Stimulated activated CD4-positive, alpha-beta T cell treated with anti-CD3 and anti-CD28 coated beads, Interleukin-4, amount 100 ng/mL, for 24 hours (primary cell): ENCODE measurements around the gene TNFSF8.

ENCODE experiments used
- DNase-seq: peaks from one replicate; pipeline ENCODE4 v3.0.0-alpha.2; 2020

The TNFSF8 gene, protein sequence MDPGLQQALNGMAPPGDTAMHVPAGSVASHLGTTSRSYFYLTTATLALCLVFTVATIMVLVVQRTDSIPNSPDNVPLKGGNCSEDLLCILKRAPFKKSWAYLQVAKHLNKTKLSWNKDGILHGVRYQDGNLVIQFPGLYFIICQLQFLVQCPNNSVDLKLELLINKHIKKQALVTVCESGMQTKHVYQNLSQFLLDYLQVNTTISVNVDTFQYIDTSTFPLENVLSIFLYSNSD

DNA sequence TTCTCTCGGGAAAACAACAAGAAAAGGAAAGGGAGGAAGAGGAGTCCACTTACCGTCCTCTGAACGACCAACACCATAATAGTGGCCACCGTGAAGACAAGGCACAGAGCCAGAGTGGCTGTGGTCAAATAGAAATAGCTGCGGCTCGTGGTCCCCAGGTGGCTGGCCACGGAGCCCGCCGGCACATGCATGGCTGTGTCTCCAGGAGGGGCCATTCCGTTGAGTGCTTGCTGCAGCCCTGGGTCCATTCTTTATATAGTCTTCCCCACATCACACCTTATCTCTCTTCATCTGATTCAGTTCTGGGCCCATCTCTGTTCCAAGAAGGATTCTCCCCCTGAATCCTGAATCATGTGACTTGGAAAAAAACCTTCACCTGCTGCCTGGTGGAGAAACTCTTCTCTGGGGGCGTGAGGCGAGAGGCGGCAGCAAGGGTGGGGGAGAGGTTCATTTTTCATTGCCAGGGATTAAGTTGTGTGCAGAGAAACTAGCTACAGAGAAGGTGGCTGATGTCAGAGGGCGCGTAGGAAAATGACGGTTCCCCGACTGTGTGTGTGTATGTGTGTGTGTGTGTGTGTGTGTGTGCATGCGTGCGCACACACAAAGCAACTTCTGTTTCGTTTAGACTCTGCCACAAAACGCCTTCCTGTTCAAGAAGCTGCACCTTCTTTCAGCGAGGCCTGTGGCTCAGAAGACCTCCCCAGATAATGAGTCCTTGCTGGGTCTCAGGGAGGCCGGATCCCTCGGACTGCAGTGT lies at the start of gene TNFSF8:
Gene TNFSF8, minus strand, starts transcription at position 536 of the 757 bp plus-strand sequence. Its CDS starts 288 bp downstream, at position 248.
- peak; percentile 75 for DNase-seq

DNA sequence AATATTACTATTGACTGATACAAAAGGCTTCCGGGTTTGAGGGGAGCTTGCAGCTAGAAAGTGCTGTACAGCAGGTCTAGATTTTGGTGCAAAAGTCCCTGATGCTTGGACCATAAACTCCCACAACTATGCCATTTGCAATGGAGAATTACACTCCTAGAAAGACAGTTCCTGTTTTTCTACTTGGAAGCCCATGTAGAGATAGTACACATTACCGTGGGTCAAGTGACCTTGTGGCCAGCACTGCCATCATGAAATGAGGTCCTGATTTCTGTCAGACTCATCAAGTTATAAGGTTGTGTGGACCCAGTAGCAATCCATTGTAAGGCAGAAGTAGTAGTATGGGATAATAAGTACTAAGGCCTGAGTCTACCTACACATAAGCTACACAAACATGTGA lies 42.8 kb upstream of the TNFSF8 start:
- DNase-seq = no peak

DNA sequence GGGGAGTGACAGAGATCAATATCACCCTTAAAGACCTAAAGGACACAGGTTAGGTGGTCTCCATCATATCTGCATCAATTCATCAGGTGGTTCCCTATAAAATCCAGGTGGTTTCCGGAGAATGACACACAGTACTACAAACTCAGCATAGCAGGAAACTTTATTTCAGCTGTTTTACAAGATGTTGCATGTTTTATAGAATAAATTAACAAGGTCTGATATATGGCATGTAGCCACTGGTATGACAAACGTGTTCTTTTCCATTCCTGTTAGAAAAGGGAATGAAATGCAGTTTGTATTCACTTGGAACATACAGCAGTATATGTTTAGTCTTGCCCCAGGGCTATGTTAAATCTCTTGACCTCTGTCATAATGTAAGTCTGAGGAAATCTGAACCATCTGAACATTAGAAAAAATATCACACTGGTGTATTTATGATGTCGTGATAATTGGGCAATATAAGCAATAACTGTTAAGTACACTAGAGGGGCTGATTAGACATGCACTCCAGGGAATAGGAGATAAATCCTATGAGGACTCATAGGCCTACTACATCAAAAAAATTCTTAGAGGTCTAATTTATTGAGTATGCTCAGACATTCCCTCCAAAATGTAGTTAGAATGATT lies 42.2 kb upstream of the TNFSF8 start:
- DNase-seq = no peak

DNA sequence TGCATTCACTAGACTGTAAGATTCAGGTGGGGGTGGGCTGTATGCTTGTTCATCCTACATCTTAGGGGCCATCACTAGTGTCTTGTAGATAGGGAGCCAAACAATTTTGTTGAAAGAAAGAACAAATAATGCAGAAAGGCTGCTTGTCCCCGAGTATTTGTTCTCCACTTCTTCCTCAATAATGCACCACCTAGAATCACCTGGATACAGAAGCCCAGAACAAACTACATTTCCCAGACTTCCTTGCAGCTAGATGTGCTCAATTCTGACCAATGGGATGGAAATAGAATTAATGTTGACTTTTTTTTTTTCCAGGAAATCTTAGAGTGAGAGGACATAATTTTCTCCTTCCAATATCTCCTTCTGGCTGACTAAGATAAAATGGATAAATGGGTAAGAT lies 38.9 kb upstream of the TNFSF8 start:
- no peak for DNase-seq

DNA sequence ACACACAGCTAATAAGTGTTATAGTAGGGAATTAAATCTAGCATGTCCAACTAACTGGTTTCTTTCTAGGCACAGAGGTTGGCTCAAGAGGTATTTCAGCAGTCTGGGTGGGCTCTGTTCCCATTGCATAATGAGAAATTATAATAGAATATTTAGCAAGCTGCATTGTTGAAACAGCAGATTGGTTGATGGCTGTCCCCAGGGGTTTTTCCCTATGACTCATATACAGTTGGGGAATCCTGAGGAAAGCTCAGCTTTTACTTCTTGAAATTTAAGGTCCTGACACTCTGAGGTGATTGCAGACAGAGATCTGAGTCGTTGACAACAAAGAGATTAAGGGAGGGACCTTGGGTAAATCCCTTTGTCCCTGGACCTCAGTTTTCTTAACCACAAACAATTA lies 38.3 kb upstream of the TNFSF8 start:
- DNase-seq = peak; percentile 19

DNA sequence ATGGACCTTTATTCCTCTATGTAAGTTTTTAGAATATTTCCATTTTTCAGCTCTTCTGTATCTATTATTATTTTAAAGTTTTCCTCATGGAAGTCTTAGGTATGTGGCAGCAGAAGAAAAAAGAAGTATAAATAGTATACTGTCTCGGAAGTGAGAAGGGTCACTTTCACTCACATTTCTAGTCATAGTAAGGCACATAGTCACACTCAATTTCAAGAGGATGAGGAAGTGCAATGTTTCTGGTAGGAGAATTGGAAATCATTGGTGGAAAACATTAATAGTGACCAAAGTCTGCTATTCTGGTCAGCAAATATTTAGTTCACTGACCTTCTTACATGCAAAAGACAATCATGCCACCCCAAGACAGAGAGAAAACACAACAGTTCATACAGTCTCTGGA lies 35.2 kb upstream of the TNFSF8 start:
- DNase-seq = no peak

DNA sequence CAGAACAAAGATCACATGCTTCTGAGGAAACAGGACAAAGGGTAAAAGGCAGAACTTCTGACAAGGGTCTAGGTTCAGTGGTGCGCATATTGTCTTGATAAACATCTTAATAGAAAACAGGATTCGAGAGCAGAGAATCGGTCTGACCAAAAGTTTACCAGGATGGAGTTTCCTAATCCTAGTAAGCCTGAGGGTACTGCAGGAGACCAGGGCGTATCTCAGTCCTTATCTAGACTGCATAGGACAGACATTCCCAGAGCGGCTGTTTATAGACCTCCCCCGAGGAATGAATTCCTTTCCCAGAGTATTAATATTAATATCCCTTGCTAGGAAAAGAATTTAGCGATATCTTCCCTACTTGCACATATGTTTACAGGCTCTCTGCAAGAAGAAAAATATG lies 32.4 kb upstream of the TNFSF8 start:
- DNase-seq = no peak

DNA sequence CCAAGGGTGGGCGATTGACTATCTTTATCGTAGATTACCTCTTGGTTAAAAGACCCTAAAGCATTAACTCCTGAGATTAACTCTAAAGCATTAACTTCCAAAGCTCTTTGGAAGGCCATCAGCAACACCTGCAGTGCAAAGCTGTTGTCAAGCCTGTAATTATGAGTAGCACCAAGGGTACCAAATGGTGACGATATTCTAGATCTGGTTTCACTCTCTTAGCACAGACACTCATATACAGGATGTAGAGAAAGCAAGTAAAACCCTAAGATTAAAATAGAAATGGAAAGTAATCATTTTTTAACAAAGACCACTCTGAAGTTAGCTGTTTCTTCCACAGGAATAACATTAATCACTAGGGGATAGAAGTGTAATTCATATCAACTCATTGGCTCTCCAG lies 29.9 kb upstream of the TNFSF8 start:
- no peak for DNase-seq

DNA sequence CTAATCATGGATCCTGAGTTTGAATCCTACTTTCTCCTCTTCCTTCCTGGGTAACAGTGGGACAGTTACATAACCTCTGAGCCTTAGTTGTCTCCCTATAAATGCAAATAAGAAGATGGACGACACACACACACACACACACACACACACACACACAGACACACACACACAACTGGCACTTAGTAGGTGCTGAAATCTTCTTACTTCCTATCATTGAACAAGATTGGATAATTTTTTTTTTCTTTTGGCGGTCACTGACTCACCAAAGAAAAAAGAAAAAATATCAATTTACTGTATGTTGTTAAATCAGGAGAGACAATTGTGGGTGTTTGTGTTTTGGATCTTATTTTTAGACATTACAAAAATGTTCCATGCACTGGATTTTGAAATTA lies 28.4 kb upstream of the TNFSF8 start:
- no peak for DNase-seq

DNA sequence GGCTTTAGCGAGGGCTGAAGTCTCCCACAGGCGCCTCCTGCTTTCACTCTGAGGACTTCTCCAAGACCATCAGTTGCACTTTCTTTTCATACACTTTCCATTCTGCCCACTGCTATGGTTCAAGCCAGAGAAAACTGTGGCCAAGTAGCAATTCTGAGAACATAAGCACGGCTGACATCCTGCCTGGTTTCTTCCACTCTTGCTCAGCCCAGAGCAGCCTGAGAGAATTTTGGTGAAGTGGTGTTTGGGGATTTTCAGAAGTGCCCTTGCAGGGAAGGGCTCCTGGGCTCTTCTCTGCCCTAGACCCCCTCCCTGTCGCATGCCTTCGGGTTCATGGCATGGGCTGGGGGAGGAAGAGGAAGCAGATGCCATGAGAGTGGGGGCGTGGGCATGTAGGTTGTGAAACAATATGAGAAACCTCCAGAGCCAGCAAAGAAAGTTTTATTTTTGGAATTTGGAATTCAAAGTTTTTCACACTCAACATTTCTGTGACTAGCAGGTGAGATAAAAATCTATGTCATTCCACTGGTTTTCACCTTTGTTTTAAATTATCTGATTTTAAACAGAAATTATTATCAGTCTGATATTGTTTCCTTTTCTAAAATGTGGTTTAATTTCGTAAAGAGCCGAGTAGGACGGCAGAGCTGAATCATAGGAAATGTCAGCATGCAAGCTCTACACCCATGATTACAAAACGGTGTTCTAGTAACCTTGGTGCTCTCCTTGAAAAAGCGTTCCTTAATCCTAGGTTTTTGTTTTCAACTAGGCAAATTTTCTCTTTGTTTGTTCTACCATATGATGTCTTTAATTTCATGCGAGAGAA lies 27.8 kb upstream of the TNFSF8 start:
- peak; percentile 61 for DNase-seq

DNA sequence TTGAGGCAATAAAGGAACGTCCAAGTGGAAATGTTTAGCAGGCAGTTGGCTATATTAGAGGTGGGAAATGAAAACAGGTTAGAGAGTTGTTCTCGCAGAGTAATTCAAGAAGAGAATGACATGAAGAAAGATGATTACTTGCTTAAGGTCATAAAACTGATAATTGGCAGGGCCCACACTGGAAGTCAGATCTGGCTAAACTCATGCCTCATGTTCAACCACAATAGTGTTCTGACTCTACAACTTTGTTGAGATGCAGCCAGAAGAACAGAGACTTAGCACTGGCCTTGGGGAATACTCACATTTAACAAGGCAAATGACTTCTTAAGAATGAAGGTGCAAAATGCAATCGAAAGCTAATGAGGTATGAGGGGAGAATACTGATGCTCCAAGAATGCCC lies 27.2 kb upstream of the TNFSF8 start:
- DNase-seq = peak; percentile 11

DNA sequence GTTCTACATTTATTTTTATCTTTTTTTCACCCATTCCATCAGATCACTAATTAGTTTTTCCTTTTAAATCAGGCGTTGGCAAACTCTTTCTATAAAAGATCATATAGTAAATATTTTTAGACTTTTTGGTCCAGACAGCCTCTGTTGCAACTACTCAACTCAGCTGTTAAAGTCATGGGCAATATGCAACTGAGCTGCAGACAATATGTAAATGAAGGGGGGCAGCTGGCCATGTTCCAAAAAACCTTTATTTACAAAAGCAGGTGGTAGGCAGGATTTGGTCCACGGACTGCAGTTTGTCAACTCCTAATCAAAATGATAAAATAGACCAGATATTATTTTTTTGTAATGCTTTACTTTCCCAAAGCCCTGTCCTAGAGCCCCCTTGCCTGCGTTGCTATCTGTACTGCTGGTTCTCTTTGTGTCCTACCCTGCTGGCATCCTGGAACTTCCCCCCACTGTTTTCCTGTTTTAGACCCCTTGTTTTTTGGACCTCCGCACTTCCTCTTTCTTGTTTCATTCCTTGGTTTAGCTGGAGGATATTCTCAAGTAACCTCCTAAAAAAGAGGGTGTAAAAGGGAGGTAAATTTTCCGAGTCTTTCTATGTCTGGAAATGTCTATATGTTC lies 24.7 kb upstream of the TNFSF8 start:
- no peak for DNase-seq

DNA sequence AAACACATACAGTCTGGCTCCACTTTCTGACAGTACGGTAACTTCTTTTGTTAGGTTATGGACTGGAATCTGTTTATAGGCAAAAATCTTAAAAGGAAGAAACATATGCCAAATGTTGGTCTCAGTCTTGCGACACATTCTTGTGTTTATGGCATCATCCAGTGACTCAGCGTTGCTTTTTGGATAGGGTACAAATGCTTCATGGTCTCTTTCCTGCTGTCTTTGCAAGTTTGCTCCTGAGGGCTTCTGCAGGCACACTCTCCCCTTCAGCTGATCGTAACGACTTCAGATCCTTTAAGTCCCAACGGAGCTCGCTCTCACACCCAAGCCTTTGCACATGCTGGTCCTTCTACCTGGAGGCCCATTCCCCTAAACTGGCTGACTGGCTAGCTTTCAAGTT lies 23.6 kb upstream of the TNFSF8 start:
- no peak for DNase-seq

DNA sequence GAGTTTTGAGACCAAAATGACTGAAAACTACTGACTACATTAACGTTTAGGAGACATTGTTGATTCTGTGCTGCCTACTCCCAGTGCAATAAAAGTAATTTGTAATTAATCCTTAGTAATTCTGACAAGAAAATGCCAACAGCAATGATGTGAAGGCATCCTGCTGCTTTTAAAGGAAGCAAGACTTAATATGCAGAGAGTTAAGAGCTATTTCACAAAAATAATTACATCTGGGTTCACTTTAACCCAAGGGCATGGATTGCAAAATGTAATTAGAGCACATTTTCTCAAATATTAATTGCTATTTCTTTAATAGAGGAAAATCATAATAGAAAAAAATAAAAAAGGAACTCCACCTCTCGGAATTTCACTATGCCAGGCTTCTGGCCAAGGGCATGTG lies 22.7 kb upstream of the TNFSF8 start:
- no peak for DNase-seq

DNA sequence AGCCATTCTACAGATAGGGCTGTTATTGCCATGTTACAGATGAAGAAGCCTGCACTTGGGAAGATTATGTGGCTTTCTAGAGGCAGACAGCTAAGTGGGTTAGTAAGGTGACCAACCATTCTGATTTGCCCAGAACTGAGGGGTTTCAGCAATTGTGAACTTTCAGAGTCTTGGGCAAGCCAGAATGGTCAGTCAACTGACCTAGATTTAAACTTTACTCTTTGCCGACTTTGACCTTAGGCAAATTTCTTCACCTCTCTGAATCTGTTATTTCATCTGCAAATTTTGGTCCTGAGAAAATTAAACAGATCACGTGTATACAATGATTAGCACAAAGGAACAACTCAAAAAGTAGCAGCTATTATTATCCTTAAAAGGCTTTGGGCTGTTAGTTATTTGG lies 20.4 kb upstream of the TNFSF8 start:
- DNase-seq = no peak

DNA sequence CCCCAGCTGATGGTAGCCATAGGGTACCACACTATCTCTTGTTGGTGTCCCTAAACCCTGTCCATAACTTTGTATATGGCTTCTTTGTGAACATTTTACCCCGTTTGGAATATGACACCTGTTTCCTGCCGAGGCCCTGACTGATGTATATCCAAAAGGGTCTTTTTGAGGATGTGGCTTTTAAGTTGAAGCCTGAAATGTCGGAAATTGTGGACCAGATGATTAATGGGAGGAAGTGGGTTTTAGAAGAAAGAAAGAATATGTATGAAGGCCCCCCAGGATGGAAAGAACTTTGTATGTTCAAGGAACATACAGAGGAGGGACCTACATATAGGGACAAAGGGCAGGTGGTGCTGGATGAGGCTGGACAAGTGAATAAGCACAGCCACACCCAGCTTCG lies 16.7 kb upstream of the TNFSF8 start:
- no peak for DNase-seq

DNA sequence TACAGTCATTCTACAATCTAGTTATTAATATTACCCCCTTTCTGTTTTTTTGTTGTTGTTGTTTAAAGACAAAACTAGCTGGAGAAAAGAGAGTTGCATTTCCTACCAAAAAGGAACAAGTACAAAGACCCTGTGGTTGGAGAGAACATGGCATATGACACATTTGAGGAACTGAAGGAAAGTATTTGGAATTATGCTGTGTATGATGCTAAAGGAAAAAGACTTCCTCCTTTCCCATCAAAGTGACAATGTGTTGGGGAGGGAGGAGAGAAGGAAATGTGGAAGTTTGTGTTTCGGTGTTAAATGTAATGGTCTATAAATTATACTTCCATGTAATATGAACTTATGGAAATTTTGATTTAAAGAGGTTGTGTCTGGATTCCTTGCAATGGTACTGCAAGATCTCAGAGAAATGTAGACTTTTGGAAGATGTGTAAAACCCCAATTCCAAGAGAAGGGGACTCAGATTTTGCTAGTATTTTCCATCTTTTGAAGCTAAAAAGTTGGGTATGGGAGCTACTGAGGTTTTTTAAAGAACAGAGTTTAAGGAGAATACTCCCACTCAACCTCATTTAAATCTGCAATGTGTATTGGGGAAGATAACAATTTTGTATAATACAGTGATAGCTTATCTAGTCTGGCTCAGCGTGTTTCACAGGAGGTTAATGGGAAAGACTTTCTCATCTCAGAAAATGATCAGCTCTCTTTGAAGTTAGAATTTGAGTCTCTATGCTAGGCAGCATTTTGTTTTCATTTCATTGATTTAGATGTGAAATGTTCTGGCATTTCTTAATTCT lies 15.4 kb upstream of the TNFSF8 start:
- DNase-seq = no peak

DNA sequence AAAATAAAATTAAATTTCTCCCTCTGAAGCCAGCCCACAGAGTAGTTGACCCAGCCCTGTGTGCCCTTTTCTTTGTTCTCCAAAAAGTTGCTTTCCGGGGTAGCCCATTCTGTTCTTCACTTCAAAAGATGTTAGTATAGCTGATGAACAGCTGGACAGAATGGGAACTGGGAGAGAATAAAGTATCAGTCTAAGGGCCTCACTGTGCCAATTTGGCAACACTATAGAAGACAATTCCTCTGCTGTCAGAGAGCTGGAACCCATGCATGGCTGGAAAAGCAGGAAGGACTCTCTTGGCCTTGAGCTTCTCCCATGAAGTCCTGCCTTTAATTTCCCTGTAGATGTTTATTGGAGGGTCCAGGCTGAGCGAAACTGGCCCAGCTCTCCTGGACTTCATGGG lies 11.0 kb upstream of the TNFSF8 start:
- DNase-seq = no peak

DNA sequence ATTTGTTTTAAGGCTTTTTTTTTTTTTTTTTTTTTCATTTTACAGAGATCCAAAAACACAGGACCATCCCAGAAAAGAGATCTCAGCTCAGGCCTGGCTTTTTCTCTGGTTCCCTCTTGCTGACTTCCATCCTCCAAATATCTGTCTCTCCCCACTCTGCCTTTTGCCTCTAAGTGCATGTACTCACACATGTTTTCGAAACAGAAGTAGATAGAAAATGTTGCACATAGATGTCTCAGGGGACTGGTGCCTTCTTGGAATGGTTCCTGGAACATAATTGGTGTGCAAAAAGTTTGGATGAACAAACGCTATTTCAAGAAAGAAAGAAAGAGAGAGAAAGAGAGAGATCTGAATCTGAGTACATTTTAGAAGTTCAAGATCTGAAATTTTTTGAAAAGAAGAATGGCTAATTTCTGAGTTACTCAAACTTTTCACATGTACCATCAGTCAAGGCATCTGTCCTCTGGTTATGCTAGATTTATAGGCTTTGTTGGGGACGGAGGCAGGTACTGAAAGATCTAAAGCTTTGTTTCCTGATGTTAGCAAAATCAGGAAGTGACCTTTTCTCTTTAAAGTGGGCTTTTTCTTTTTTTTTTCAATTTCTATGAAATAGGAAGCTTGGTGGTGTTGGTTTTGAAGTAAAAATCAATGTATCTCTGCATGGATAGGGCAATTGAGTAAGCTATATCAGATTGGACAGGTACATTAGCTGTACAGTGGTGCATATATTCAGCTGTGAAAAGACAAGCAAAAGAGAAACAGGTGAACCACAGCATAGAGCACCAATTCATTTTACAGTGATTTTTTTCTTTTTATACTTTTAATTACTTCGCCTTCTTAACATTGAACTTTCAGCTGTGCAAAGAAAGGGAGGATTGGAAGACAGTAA lies 8.5 kb upstream of the TNFSF8 start:
- no peak for DNase-seq

DNA sequence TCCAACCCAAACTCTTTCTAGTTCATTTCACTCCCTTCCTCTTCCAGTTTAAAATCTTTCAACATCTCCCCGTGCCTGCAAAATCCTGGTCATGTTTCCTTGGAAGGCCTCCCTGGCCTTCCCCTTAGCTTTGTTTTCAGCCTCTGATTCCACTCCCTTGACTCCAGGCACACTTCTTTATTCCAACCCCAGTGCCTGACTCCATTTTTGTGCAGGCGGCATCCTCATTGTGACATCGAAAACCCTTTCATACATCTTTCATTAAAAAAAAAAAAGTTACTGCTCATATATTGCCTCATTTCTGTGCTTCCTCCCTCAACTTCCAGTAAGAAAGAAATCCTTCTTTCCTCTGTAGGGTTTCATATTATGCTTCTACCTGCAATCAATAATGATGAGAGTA lies 7.1 kb upstream of the TNFSF8 start:
- no peak for DNase-seq

DNA sequence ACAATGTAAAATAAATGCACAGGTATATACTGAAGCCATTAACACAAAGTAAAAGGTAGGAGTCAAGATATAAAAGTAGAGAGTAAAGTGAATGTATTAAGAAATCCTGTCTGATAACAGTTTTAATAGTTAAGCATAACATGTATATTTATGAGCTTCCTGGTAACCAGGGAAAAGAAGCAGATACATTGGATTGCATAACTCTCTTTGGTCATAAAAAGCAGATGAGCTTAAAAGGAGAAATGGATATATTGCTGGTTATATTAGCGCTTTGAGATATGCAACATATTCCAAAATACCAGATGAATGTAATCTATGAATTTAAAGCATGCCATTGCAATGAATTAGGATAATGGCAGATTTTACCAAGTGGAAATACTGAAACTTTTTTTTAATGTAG lies 6.2 kb upstream of the TNFSF8 start:
- DNase-seq = no peak
